HG03025 (cell line): ENCODE measurements around the gene ELMO1.

Experiments
- ATAC-seq: cut with Tn5 transposase; IDR thresholded peaks from one replicate; pipeline ENCODE4 v1.9.1; 2021; ENCODE audit warnings: mild to moderate bottlenecking, moderate library complexity; ENCODE audit not compliant: unreplicated experiment, low FRiP score

Gene ELMO1

DNA sequence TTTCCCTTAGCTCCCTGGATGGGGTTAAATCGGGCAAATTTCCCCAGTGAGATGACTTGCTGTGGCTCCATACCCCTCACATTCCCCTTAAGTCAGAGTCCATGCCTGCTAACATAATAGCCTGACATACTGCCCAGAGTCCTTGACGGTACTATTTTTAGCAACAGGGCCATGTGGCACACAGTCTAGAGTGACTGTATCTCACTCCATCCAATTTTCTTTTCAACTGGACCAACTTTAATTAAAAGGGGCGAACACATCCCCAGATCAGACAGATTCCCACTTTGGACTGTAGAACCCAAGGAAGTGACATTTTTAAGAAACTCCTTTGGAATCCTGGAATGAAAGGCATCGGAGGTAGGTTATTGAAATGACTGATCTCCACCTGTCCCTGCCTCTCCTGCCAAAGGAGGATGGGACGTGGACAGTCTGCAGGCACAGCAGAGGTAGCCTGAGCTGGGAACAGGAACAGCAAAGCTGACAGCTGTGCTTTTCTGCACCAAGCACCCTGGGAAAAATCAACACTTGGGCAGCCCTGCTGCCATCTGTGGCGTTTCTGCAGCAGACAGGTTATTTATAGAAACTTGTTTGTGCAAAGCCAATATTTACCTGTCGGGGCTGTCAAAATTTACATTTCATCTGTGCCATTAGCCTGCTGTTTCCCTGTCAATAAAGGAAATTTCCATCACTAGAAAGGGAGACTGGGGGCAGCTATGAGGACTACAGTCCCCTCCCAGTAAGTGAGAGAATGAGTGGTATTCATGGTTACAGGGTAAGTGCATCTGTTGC, 502.9 kb downstream of the ELMO1 start:
- ATAC-seq = no peak

DNA sequence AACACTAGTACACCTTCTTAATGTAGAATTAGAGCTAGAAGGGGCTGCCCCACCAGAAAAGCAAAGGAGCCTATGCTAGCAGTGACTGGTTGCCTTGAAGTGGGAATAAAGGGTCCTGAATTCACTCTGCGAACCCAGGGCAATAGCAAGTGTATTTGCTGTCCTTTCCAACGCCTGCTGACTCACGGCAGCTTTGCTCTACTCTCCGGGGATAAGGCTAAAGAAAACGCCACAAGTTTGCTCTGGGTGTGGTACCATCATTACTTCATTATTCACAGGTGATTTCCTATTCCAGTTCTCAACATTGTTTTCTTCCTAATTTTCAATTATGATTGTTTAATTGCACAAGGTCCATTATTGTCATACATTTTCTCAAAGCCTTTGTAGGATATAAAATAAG, 503.8 kb downstream of the ELMO1 start:
- ATAC-seq = no peak

DNA sequence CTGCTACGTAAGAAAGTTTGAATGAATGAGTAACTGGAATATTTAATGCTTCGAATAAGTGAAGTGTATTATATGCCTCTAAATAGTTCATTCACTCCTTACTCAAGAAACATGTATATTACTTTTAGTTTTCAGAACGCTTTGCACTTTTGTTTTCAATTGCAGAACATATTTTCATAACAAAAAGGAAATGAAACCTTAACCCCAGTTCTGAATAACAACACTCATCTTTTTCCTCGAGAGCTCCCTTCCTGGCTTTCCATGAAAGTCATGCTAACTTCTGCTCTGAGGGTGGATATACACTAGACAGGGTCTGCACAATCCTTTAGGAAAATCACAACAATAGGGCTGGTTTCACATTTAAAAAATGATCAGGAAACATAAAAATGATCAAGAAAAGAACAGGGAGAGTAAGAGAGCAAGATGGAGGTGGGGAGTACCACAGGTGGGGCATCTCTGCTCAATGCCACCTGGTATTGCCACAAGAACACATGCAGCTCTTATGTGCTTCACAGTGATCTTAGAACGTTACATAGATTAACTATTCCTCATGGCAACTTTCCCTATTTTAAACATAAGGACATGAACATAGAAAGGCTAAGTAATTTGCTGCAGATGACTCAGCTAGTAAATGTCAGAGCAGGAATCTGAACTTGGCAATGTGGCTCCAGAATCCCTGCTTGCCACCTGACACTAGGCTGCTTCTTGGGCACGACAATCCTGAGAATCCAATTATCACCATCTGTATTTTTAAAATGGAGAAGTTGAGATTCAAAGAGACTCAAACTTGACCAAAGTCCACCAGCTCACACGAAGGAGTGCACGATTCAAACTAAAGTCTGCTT, 504.9 kb downstream of the ELMO1 start:
- peak; percentile 61 for ATAC-seq

DNA sequence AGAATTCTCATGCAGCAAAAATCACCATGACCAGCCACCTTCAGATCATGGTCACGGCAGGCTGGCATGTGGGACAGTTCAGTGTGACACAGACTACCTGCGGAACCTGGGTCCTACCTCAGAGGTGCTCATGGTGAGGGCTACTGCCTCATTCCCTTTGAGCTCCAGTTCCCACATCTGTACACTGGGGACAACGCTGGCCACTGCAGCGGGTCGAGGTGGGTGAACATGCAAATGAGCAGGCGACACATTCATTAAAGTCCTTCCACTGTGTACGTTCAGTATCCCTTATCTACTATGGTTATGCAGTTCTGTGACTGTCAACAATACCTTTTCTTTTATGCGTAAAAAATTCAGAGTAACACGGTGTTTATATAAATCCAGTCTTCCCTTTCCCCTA, 505.7 kb downstream of the ELMO1 start:
- no peak for ATAC-seq

DNA sequence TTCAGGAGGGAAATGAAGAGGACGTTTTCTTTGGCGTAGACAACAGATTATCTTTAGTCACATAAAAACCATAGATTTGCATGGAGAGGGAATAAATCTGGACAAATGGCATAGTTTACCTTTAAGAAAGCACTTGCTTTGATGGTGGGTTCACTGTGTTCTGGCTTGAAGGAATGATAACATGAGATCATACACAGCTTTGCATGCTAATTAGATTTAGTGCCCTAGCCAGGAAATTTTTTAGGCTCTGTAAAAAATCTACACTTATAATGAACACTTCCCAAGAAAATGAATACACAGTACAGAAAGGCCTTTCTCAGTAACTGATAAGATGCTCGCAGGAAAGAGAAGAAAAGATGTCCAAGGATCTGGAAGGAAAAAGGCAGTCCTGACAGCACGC, 506.1 kb downstream of the ELMO1 start:
- no peak for ATAC-seq

DNA sequence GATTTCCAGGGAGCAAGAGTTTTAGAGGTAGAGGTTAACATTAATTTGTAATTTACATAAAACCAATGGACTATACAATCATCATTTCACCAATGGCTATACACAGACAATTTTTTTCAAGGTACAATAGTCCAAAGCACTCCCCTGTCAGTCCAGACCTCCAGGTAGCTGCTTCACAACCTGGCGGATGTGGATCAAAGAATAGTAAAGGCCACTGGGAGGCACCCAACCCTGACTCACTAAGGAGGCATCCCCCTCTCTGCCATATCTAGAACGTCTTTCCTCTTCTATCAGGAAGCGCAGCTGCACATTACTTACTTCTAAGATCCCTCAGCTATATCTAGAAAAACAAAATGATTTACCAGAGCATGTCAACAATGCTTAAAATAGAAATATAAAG, 506.6 kb downstream of the ELMO1 start:
- ATAC-seq = no peak

DNA sequence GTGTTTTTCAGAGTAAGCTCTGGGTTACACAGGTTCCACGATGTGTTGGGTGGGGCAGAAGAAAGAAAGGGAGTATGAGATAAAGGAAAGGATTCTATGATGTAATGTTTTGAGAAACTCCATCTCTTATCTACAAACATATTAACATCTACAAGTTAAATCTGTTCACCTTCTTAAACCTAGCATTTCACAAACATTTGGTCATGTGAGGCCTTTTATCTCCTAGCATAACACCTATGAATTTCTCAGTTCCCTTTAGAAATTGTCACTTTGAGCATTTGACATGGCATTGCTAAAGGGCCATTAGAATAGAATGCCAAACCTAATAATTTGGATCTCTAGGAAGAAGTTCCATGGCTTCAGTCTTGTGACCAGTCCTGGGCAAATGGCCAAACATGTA, 507.3 kb downstream of the ELMO1 start:
- no peak for ATAC-seq

DNA sequence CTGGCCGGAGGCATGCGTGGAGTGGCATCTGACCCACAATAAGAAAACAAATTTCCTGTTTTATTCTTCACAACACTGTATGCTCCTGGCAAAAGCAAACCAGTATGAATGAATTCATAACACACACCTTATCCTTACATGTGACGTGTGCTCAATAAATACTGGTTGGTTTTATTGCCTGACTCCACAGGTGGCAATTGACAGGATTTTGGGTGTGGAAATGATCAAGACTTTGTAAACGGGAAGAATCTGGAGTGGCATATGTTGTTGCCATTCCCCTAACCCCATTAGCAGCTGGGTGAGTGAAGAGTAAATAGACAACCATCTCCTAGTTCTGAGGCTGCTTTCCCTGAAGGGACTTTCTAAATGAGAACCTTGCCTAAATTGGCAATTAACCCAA, 508.8 kb downstream of the ELMO1 start:
- ATAC-seq = no peak

DNA sequence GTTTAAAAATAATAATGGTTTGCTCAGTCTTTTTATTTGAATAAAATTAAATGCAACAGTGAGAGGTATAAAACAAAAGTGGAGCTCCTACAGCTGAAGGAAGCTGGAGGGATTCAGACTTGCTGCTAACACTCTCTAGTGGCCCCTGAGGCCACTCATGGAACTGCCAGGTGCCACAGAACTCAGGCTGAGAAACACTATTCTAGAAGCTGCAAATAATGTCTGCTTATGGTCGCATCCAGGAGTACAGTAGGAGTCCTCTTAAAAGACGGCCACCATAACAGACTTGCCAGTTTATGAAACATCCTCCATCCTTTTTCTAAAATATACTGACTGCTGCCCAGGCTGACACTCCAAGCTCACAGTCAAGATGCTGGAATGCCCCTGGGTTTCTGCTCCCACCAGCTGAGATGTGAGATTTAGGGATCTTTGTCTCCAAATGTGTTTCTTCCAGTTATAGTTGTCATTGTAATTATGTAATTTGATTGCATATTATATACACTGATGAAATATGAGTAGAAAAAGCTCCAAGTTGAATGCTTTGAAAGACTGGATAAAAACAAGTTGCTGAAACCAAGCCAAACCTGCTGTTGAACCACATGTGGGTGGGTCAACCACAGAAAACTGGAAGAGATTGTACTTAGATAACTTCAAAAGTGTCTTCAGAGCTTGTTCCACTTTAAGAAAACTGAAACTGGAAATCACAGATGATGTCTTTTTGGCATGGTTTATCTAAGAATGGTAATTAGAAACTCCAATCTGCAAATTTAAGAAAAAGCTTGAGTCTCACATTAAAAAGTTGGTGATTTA, 510.7 kb downstream of the ELMO1 start:
- ATAC-seq = no peak

DNA sequence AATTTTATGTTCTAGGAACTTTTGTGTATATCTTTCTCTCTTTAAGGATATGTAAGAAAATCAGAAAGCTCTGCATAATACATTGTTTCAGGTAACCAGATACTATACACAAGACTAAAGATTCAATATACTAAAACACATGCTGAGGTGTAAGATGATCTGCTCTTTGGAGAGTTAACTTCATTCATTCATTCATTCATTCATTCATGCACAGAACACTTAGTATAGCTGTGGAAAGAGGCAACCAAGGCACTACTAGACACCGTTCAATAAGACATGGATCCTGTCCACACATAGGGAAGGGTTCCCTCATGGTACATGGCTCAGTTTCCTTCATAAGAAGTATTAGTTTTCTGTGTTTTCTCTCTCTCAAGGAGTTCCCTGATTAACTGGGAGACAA, 516.8 kb downstream of the ELMO1 start:
- ATAC-seq = no peak

DNA sequence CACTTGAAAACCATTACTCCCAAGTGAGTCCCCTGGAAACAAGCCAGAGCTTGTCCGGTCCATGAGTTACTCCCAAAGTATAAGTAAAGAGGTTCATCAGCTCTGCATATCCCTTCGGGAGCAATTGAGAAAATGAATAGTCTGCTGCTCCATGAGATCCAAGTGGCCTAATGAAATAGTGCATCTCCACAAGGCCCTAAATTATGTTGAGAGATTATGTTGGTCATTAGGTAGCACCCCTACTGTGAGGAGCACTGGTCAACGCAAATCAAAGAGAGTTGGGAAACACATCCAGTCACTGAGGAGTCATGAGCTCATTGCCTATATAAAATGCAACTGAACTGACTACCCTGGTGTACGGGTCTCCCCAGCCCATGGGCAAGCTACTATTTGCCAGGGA, 518.9 kb downstream of the ELMO1 start:
- ATAC-seq = no peak

DNA sequence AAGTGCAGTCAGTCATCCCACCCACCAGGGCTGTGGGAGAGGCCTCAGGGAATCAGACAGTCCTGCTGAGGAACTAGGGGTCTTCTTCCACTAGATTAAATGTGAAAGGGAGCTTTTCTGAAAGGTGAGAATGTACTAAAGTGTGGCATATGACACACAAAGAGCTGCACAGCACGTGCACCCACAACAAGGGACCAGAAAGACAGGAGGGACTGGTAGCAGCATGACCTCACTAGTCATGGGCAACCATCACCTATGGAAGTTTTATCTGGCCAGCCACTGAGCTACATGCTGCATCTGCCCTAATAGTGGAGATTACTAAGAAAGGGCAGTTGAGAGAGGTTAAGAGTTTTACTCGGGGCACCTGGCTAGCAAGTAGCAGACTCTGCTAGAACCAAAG, 519.9 kb downstream of the ELMO1 start:
- no peak for ATAC-seq

DNA sequence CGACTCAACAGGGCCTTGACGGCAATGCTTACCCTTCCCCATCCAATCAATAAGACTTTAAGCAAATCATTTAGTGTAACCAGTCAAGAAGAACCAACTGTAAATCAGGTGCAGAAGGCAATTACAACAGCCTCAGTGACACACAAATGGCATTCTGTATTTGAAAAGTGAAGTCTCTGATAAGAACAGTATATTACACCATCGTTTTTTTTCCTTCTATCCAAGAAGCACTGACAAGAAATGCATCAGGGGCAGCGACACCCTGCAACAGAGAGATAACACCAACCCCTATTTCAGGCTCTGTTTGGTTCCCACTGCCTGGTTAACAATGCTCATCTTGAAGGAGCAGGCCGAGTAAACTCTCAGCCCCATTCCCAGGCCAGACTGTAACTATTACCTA, 520.4 kb downstream of the ELMO1 start:
- ATAC-seq = no peak

DNA sequence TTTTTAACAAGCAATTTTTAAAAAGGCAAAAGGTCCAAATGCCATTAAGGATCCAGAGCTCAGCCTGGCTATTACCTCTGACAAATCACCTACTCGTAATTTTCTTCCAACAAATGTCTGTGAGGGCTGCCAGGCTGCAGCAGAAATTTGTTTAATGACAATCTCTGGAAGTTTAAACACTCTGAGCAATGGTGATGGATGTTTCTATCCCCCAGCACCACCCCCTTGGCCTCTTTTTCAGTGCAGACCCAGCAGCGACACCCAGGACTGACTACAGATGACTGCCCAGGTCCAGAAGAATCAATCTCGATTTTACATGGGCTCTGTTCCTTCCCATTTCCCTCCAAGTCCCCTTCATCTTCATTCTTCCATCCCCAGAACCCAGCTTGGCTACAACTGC, 523.0 kb downstream of the ELMO1 start:
- no peak for ATAC-seq

DNA sequence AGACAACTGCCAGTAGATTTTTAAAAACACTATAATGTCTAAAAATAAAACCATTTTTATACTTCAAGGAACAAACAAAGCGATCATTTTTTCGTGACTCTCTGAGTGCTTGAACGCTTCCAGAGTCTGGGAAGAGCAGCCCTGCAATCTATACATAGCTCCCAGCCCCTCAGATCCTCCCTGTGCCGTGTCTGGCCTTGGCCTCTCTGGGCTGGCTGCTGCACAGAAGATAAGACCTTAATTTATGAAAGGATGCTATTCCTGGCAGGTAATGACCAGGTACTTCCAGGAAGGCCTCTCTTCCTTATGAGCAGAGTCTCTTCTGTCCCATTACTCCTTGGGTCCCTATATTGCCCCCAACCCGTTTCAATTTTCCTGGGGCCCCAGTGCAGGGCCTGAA, 523.5 kb downstream of the ELMO1 start:
- no peak for ATAC-seq

DNA sequence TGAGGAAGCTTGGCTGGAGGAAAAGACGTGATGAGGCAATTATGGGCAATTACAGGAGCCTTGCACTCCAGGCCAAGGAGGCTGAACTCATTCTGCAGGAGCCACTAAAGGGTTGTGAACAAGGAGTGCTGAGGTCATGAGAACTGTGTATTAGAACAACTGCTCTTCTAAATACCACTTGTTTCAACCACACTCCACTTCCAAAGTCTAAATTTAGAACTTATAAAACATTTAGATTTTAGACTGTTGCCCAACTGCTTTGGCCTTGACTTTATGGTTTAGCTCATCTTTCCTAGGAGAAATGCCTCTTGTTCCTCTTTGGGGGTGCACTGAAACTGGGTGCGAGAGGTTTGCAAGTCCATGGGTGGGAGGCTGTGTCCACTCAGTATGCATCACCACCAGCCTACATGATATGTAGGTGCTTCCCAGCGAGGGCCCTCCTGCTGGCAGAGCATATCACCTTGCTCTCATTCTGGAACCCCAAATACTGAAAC, 524.7 kb downstream of the ELMO1 start:
- ATAC-seq = no peak

DNA sequence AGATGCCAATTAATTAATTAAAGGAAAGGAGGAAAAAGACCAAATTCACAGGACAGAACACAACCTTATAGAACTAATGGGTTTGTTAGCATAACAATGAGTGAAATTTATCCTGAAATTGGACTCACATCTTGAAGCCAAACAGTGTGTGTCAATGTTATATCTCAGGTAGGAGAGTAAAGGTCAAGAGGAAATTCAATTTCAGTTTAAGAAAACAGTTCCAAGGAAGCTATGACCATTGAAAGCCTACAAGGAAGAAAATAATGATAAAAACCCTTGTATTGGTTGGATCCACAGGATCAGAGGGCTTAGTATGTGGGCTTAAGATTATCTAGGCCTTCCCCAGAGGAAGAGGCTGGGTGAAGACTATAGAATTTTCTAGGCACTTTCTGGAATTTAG, 525.5 kb downstream of the ELMO1 start:
- no peak for ATAC-seq

DNA sequence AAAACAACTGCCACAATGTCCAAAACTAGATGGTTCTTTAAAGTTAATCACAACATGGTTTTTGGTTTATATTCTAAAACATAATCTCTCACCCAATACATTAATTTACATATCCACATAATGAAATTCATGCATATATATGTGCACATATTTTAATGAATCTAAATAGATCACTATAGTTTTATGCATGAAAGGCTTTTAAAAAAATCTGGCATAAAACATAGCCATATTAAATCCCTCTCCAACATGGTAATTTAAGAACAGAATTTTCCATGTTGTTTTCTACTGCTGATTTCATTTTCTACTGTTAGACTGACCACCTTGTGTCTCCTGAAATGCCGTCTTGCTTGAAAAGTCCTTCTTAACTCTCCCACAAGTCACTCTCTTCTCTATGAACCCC, 528.2 kb downstream of the ELMO1 start:
- ATAC-seq = no peak

DNA sequence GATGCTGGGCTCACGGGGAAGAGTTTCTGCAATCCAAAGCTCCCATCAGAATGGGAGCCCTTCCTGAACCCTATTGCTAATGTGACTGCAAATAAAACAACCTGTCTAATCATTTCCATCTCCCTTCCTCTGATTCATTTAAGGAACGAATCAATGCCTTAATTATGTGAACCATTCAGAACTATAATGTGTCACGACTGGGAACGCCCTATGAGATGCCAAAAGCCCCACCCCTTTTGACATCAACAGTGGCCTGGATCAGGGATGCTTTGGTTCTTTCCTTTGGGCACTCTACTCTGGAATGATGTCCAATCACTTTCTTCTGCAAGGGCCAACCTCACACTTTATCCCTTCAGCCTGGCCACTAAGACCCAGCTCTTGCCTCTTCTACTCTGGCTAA, 528.9 kb downstream of the ELMO1 start:
- no peak for ATAC-seq

DNA sequence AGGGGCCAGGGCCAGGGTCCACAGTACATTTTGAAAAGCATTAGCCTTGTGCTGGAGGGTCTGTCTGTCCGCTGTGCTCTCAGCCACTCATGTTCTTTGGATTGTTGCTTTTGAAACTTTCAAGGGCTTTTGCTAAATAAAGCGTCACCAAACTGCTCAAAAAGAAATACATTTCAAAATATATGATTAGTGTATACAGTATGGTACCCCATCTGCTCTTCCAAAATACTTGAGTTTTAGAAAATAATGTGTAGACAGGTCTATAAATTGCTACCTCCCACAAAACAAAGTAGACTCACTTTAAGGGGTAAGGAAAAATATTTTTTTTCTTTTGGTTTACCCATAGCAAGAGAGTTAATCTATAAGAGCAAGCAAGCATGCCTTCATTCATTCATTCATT, 530.1 kb downstream of the ELMO1 start:
- ATAC-seq = no peak

DNA sequence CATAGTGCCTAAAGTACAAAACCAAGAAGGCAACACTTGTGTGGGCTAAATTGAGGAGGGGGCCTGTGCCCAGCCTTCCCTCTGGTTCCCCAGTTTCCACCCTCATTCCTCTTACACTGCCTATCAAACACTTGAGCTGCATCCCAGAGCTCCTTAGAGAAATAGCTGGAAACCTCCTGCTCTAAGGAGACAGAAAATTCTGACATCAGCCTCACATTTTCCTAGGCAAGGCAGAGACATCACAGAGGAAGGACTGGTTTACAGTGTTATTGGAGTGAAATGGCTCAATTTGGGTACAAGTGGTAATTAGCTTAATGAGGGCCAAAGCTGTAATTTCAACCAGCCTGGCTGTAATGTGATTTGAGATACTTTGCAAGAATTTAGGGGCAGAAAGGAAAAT, 532.0 kb downstream of the ELMO1 start:
- no peak for ATAC-seq
